ENCODE results near the gene SLC25A21. TPM values are rescaled to one million over a fixed set of nuclear protein-coding genes. Genes with fewer than 3 reads are reported as not detected.

SLC25A21 gene
- total RNA-seq, 1 donor from 2014 or later: 0.91 TPM

DNA sequence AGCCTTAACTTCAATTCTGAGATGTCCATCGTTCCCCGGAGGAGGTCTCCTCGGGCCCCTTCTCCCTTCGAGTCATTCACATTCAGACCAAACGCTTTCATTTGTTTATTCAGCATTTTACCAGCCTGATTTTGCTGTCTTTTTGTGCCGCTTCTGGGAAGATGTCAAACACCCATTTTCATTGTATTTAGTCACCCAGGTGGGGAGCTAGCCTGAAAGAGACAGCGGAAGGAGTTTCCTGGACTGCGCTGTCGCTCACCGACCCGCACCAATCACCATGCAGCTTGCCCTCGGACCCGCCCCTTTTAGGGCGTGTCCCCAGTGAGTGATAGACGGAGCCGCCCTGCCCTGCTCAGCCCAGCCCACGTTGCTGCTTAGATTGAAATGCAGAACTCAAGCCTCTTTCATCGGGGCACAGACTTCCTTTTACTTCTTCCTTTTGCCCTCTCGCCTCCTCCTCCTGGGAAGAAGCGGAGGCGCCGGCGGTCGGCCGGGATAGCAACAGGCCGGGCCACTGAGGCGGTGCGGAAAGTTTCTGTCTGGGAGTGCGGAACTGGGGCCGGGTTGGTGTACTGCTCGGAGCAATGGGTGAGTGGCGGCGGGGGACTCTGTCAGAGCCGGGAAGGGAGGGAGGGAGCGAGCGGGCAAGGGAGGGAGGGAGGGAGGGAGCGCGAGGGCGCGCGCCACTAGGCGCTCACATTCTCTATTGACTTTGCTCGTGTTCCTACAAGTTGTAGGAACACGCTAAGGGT lies 510.7 kb downstream of the SLC25A21 start, which contains the start of gene PAX9:
Gene PAX9, plus strand, starts transcription at position 355 of the 752 bp plus-strand sequence. Its CDS starts 230 bp downstream, at position 585.
- H3K9me3 Mint-ChIP-seq (ENCODE audit: unreplicated experiment): peaks cover 8% of the 10 kb centered on the region
- no peak within 1 kb of the TSS for H3K27ac Mint-ChIP-seq (ENCODE audit: unreplicated experiment)
- H3K4me1 Mint-ChIP-seq (ENCODE audit: low read depth, unreplicated experiment): peaks cover 9% of the 10 kb centered on the region
- peak; percentile 90 for DNase-seq
- H3K36me3 Mint-ChIP-seq (ENCODE audit: unreplicated experiment): no peaks in the 10 kb centered on the region
- peak within 1 kb of the TSS; percentile 92 for H3K4me3 Mint-ChIP-seq (ENCODE audit: unreplicated experiment)
- TF ChIP-seq, protein P1, sequence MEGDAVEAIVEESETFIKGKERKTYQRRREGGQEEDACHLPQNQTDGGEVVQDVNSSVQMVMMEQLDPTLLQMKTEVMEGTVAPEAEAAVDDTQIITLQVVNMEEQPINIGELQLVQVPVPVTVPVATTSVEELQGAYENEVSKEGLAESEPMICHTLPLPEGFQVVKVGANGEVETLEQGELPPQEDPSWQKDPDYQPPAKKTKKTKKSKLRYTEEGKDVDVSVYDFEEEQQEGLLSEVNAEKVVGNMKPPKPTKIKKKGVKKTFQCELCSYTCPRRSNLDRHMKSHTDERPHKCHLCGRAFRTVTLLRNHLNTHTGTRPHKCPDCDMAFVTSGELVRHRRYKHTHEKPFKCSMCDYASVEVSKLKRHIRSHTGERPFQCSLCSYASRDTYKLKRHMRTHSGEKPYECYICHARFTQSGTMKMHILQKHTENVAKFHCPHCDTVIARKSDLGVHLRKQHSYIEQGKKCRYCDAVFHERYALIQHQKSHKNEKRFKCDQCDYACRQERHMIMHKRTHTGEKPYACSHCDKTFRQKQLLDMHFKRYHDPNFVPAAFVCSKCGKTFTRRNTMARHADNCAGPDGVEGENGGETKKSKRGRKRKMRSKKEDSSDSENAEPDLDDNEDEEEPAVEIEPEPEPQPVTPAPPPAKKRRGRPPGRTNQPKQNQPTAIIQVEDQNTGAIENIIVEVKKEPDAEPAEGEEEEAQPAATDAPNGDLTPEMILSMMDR (IDR thresholded peaks at IDR 0.05; ENCODE audit: partially characterized antibody, unreplicated experiment): no peak
- peaks cover 57% of the 10 kb centered on the region for H3K27me3 Mint-ChIP-seq (ENCODE audit: unreplicated experiment)

DNA sequence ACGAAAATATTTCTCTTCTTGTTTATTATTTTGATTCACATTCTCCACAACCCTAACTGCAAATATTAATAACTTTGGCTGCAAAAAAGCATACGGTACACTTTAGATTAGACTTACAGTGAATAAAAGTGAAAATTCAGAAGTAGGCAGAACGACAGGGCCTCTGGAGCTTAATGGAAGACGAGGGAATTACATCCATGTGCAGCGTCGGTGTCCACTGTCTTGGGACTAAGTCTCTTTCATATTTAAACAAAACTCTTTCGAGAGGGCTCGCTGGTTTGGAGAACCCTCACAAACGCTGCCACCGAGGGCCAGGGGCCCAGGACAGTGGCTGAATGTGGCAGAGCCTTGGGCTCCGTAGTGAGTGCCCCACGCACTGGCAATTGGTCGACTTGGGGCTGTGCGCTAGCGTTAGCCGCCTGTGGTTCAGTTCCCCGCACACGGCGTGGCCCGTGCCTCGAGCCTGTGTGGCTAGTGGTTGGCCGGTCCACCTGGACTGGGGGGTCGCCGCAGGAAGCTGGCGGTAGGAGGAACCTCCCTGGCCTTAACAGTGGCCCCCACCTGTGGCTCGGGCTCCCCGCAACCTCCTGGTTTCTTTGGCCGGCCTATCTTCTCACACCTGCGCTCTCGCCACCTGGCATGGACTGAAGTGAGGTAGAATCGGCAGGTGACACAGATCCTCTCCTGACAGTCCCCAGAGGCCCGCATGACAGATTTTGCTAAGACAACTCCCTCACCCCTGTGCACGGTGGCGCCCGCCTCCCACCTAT lies 511.5 kb downstream of the SLC25A21 start:
- TF ChIP-seq, protein P1 (IDR thresholded peaks at IDR 0.05; ENCODE audit: partially characterized antibody, unreplicated experiment): no peak
- Mint-ChIP-seq H3K4me1 (ENCODE audit: low read depth, unreplicated experiment) (peaks cover 11% of the 10 kb centered on the region), H3K9me3 (ENCODE audit: unreplicated experiment) (peaks cover 8% of the 10 kb centered on the region), H3K36me3 (ENCODE audit: unreplicated experiment) (no peaks in the 10 kb centered on the region), H3K4me3 (ENCODE audit: unreplicated experiment) (peak overlapping the region; percentile 92), H3K27ac (ENCODE audit: unreplicated experiment) (no peak overlapping the region), H3K27me3 (ENCODE audit: unreplicated experiment) (peaks cover 54% of the 10 kb centered on the region)
- no peak for DNase-seq

DNA sequence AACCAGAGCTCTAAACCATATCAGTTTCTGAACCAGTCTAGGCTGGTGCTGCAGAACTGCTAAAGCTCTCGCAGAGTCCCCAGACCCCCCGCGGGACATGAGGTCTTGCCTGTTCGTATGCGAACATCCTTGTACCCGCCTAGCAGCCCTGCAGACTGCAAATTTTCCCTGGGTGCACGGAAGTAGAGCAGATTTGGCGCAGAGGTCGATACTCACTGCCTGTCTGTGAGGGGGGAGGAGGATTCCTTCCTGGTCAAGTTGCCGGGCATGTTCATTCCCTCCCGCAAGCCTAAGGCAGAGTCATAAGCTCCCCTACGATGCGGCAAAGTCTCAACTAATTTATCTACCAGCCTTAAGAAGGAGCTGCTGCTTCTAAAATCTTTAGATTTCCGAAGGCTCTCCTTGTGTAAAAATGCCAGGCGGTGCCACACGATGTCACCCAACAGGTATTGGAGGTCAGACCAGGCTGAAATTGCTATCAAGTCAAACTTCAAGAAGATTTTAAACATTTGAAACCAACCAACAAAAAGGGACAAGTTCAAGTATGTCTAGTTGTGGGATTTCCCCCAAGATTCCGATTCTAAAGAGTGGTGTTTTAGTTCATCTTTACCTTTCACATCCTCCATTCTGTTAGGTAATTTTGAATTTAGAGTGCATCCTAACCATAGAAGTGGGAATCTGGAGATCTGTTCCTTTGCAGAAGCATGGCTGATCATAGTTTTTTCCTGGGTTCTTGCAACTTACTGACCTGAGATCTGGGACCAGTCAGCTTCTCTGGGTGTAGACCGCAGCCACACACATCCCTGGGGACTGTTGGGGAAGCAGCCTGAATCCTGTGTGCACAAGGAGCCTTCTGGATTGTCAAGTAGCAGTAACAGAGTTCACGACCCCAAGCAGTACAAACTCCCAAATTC lies 512.3 kb downstream of the SLC25A21 start:
- no peaks in the 10 kb centered on the region for H3K36me3 Mint-ChIP-seq (ENCODE audit: unreplicated experiment)
- H3K27me3 Mint-ChIP-seq (ENCODE audit: unreplicated experiment): peaks cover 59% of the 10 kb centered on the region
- no peak overlapping the region for H3K27ac Mint-ChIP-seq (ENCODE audit: unreplicated experiment)
- peaks cover 9% of the 10 kb centered on the region for H3K9me3 Mint-ChIP-seq (ENCODE audit: unreplicated experiment)
- peak overlapping the region; percentile 67 for H3K4me3 Mint-ChIP-seq (ENCODE audit: unreplicated experiment)
- DNase-seq: no peak
- H3K4me1 Mint-ChIP-seq (ENCODE audit: low read depth, unreplicated experiment): peaks cover 12% of the 10 kb centered on the region
- TF ChIP-seq, protein P1 (IDR thresholded peaks at IDR 0.05; ENCODE audit: partially characterized antibody, unreplicated experiment): no peak

DNA sequence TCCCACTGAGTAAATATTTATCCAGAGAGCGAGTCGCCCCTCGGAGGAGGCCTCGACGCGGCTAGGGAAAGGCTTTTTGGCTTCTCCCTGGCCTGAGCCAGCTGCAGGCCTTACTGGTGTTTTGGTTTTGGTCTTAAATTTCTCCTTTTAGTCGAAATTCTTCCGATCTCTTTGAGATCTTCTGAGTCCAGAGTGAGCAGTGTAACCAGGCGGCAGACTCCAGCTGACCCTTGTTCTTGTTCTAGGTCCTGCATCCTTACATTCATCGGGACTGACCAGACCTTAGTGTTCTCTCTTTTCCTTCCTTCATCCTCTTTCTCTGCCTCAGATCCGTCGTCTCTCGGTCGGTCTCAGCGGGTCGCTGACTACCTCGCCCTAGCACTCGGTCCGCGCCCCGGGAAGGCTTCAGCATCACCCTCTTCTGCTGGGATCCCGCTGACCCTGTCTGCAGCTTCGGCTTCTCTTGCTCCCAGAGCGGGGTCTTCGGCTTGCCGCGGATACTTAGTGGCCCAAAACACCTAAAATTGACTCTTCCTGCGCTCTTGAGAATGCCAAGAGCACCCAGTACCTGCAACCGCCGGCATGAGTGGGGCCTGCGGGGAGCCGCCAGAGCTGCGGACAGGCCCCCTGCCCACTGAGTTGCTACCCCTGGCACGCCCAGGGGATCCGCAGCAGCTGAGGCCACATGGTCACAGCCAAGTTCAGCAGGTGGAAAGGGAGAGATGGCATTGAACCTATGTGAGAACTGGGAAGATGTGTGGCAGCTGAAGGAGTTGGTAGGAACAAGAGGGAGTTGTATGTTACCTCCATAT lies 513.2 kb downstream of the SLC25A21 start:
- Mint-ChIP-seq H3K4me3 (ENCODE audit: unreplicated experiment) (peak overlapping the region; percentile 0), H3K4me1 (ENCODE audit: low read depth, unreplicated experiment) (peaks cover 12% of the 10 kb centered on the region), H3K9me3 (ENCODE audit: unreplicated experiment) (peaks cover 9% of the 10 kb centered on the region), H3K36me3 (ENCODE audit: unreplicated experiment) (no peaks in the 10 kb centered on the region), H3K27me3 (ENCODE audit: unreplicated experiment) (peaks cover 61% of the 10 kb centered on the region), H3K27ac (ENCODE audit: unreplicated experiment) (peak overlapping the region; percentile 7)
- no peak for DNase-seq
- TF ChIP-seq, protein P1 (IDR thresholded peaks at IDR 0.05; ENCODE audit: partially characterized antibody, unreplicated experiment): no peak
